HG02763 (cell line): ENCODE results near the gene WHAMM.
"Not testable (repeated sequence)": the region's sequence is repeated elsewhere in the genome, so short reads cannot be mapped to it uniquely, and the experiment has no call there.

Experiments
- ATAC-seq: cut with Tn5 transposase; IDR thresholded peaks from one replicate; pipeline ENCODE4 v1.9.1; 2021; ENCODE audit warnings: mild to moderate bottlenecking, moderate library complexity; ENCODE audit not compliant: unreplicated experiment

The WHAMM gene

DNA sequence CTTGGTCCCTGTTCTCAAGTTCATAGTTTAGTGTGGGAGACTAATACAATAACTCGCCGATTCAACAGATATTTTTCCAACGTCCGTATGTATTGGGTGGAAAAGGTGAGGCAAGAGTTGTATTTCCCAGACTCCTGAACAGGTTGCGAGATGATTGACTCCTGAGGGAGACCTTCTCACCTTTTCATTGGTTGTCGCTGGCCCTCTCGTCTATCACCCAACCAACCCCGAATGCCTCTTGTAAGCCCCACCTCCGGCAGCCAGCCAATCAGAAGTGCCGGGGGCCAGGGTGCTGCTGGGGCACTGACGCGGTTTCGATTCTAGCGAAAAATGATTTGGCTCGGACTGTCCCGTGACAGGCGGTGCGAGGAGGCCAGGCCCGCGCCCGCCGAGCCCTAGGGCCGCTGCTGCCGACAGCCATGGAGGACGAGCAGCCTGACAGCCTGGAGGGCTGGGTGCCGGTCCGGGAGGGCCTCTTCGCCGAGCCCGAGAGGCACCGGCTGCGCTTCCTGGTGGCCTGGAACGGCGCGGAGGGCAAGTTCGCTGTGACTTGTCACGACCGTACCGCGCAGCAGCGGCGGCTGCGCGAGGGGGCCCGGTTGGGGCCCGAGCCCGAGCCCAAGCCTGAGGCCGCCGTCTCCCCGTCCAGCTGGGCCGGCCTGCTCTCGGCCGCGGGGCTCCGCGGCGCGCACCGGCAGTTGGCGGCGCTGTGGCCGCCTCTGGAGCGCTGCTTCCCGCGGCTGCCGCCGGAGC, at the start of gene WHAMM:
Gene WHAMM, plus strand, starts transcription at position 321 of the 753 bp plus-strand sequence. Its CDS starts 99 bp downstream, at position 420.
- peak; percentile 85 for ATAC-seq

GRCh38 chr15:82763361-82764116, 45.9 kb upstream of the WHAMM start:
- no peak for ATAC-seq

DNA sequence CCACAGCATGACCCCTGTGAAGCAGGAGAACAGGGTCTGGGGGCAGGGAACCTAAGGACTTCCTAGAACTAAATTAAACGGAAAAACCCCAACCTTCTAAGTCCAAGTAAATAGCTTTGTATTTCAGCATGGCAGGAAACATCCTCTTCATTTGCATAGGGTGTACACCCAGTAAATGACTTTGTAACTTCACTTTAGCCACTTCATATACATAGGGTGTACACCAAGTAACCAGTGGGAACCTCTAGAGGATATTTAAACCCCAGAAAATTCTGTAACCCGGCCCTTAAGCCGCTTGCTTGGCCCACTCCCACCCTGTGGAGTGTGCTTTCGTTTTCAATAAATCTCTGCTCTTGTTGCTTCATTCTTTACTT, 45.3 kb upstream of the WHAMM start:
- no peak for ATAC-seq

DNA sequence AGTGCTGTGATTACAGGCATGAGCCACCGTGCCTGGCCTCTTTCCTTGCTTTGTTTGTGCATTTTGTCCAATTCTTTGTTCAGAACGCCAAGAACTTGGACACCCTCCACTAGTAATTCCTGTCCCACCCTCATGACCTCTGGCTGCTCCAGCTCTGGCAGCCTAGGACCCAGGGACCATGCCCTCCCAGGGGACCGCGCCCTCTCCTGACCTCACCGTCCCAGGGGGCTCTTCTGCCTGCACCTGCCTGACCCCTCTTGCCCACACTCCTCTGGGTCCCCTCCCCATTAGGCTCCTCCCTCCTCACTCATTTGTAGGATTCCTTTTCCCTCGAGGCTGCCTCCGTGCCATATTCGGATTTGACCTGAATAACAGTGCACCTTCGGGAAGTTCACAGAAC, 44.7 kb upstream of the WHAMM start:
- ATAC-seq, result no peak

GRCh38 chr15:82766201-82766600, 43.2 kb upstream of the WHAMM start:
- ATAC-seq, result not testable (repeated sequence)

GRCh38 chr15:82767163-82767829, 42.1 kb upstream of the WHAMM start:
- no peak for ATAC-seq

- ATAC-seq, result no peak
Measured at GRCh38 chr15:82768414-82769054, 40.9 kb upstream of the WHAMM start.

- no peak for ATAC-seq
Measured at GRCh38 chr15:82771789-82772607, 37.4 kb upstream of the WHAMM start.

- no peak for ATAC-seq
Measured at GRCh38 chr15:82774496-82774895, 34.9 kb upstream of the WHAMM start.

DNA sequence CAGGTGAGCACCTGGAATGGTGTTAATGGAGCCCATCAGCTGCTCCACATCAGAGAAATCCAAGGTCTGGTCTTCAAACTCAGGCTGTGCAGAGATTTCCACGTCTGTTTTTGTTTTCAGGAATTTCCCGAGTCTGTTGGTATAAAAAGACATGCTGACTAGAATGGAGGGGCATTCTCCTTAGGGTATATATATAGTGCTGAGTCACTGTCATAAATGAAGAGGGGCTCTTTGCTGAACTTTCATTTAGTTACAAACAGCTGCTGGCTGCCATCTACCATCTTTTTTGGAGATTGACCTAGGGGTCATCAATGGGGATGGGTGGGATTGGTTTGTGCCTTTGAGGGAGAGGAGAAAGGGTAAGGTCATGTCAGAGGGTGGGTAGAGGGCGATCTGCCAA, 30.7 kb upstream of the WHAMM start:
- ATAC-seq, result no peak

GRCh38 chr15:82781349-82781748, 28.1 kb upstream of the WHAMM start:
- no peak for ATAC-seq

DNA sequence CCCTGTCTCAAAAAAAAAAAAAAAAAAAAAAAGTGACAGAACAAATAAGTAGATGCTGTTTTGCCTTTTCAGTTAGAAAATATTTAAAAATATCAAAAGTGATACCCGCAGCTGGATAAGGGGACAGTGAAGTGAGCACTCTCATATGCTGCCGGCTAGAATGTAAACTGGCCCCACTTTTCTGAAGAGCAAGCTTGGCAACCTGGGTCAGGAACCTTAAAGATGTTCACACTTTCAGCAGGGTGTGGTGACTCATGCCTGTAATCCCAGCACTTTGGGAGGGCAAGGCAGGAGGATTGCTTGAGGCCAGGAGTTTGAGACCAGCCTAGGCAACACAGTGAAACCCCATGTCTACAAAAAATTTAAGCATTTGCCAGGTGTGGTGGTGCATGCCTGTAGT, 20.9 kb upstream of the WHAMM start:
- ATAC-seq, result no peak

GRCh38 chr15:82789491-82789890, 19.9 kb upstream of the WHAMM start:
- no peak for ATAC-seq

- no peak for ATAC-seq
Measured at GRCh38 chr15:82790321-82790720, 19.1 kb upstream of the WHAMM start.

GRCh38 chr15:82792068-82792467, 17.4 kb upstream of the WHAMM start:
- ATAC-seq, result no peak

- ATAC-seq, result no peak
Measured at GRCh38 chr15:82793737-82794136, 15.7 kb upstream of the WHAMM start.

DNA sequence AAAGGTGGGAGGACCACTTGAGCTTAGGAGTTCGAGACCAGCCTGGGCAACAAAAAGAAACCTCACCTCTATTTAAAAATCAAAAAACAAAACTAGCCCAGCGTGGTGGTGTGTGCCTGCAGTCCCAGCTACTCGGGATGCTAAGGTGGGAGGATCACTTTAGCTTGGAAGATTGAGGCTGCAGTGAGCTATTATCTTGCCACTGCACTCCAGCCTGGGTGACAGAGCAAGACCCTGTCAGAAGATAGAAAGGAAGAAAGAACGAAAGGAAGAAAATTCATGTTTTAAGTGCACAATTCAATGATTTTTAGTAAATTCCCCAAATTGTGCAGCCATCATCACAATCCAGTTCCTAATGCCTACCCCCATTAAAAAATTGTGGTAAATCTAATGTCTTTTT, 11.3 kb upstream of the WHAMM start:
- ATAC-seq, result no peak

GRCh38 chr15:82798531-82799166, 10.8 kb upstream of the WHAMM start:
- ATAC-seq, result no peak

DNA sequence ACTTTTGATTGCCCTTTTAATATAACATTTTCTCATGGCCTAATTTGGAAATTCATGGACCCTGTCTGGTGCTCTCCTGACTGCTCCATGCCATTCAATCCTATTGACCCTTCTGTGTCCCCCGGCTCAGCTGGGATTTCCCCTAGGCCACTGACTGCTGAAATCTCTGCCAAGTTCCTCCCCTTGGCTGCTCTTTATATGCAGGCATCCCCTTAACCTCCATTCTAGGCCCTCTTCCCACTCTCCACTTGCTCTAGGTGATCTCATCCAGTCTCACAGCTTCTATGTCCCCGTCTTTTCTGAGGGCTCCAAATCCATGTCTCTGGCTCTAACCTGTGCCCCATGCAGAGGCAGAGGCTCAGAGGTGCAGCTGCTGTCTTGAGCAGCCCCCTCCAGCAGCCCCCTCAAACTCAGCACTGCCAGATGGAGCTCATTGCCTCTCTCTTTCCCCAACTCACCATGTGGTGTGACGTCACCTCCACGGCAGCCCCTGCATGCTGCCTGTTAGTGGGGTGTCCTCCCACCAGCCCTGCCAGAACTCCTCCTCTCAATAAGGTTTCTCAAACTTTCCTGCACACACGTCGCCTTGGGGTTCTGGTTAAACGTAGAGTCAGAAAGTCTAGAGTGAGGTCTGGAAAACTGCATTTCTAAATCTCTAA, 10.1 kb upstream of the WHAMM start:
- no peak for ATAC-seq
